ENCODE data around the gene MAP3K1. TPM values are rescaled to one million over a fixed set of nuclear protein-coding genes. Genes with fewer than 3 reads are reported as not detected.
A peak's percentile ranks its signal among the peaks of the same experiment; 100 is the strongest.

Gene MAP3K1
- total RNA-seq, 1 donor from 2014 or later, result 10.4 TPM

GRCh38 chr5:56827924-56828323 is 12.6 kb downstream of the MAP3K1 start:
- no peak overlapping the region for H3K4me2 ChIP-seq (ENCODE audit: low read length)
- no peaks in the 10 kb centered on the region for H3K4me1 ChIP-seq (ENCODE audit: insufficient read depth, low read length)
- H3K27ac Mint-ChIP-seq (ENCODE audit: unreplicated experiment), result no peak overlapping the region
- no peak overlapping the region for H3K9ac ChIP-seq (ENCODE audit: low read length)
- H3K36me3 Mint-ChIP-seq (ENCODE audit: low read depth, unreplicated experiment), result no peaks in the 10 kb centered on the region
- no peak overlapping the region for H3K4me3 Mint-ChIP-seq (ENCODE audit: unreplicated experiment)
- H3K27ac ChIP-seq (ENCODE audit: low read depth, low read length), result no peak overlapping the region
- H4K20me1 ChIP-seq (ENCODE audit: insufficient read depth, low read length), result peaks cover 52% of the 10 kb centered on the region
- no peak overlapping the region for H2AFZ ChIP-seq (ENCODE audit: low read depth, low read length)
- H3K4me3 ChIP-seq (ENCODE audit: insufficient read depth, low read depth, low read length), result no peak overlapping the region
- TF ChIP-seq CTCF (IDR thresholded peaks at IDR 0.05; ENCODE audit: insufficient read depth, low read depth, low read length), result no peak
- TF ChIP-seq EZH2 (IDR thresholded peaks at IDR 0.05; ENCODE audit: insufficient read depth, low read length), result no peak
- H3K9me3 ChIP-seq (ENCODE audit: insufficient read depth, low read depth, low read length), result no peaks in the 10 kb centered on the region
- FAIRE-seq (no peak), DNase-seq (ENCODE audit: low read depth) (no peak)
- no peaks in the 10 kb centered on the region for H3K9me3 Mint-ChIP-seq (ENCODE audit: unreplicated experiment)
- H3K4me1 Mint-ChIP-seq (ENCODE audit: low read depth, unreplicated experiment), result peaks cover 21% of the 10 kb centered on the region
- no peaks in the 10 kb centered on the region for H3K36me3 ChIP-seq (ENCODE audit: insufficient read depth, low read length)
- no peaks in the 10 kb centered on the region for H3K27me3 ChIP-seq (ENCODE audit: insufficient read depth, low read length)
- H3K27me3 Mint-ChIP-seq (ENCODE audit: low read depth, unreplicated experiment), result no peaks in the 10 kb centered on the region
- H3K79me2 ChIP-seq (ENCODE audit: insufficient read depth, low read length), result peaks cover 52% of the 10 kb centered on the region

- FAIRE-seq, result no peak
- Histone ChIP-seq H3K27ac (ENCODE audit: low read depth, low read length) (no peak overlapping the region), H3K4me3 (ENCODE audit: insufficient read depth, low read depth, low read length) (no peak overlapping the region), H3K9ac (ENCODE audit: low read length) (no peak overlapping the region), H3K9me3 (ENCODE audit: insufficient read depth, low read depth, low read length) (no peaks in the 10 kb centered on the region), H3K27me3 (ENCODE audit: insufficient read depth, low read length) (no peaks in the 10 kb centered on the region), H3K36me3 (ENCODE audit: insufficient read depth, low read length) (no peaks in the 10 kb centered on the region), H4K20me1 (ENCODE audit: insufficient read depth, low read length) (peaks cover 52% of the 10 kb centered on the region), H3K4me2 (ENCODE audit: low read length) (peak overlapping the region; percentile 9), H2AFZ (ENCODE audit: low read depth, low read length) (no peak overlapping the region), H3K4me1 (ENCODE audit: insufficient read depth, low read length) (no peaks in the 10 kb centered on the region), H3K79me2 (ENCODE audit: insufficient read depth, low read length) (peaks cover 56% of the 10 kb centered on the region)
- DNase-seq (ENCODE audit: low read depth), result peak; percentile 26
- Mint-ChIP-seq H3K9me3 (ENCODE audit: unreplicated experiment) (no peaks in the 10 kb centered on the region), H3K4me1 (ENCODE audit: low read depth, unreplicated experiment) (peaks cover 25% of the 10 kb centered on the region), H3K36me3 (ENCODE audit: low read depth, unreplicated experiment) (no peaks in the 10 kb centered on the region), H3K4me3 (ENCODE audit: unreplicated experiment) (no peak overlapping the region), H3K27me3 (ENCODE audit: low read depth, unreplicated experiment) (no peaks in the 10 kb centered on the region), H3K27ac (ENCODE audit: unreplicated experiment) (no peak overlapping the region)
- TF ChIP-seq EZH2 (IDR thresholded peaks at IDR 0.05; ENCODE audit: insufficient read depth, low read length) (no peak), CTCF (IDR thresholded peaks at IDR 0.05; ENCODE audit: insufficient read depth, low read depth, low read length) (no peak)
Measured at GRCh38 chr5:56829137-56829908, 14.0 kb downstream of the MAP3K1 start.

GRCh38 chr5:56831773-56832172 is 16.4 kb downstream of the MAP3K1 start:
- Histone ChIP-seq H4K20me1 (ENCODE audit: insufficient read depth, low read length) (peaks cover 58% of the 10 kb centered on the region), H3K4me3 (ENCODE audit: insufficient read depth, low read depth, low read length) (no peak overlapping the region), H3K9ac (ENCODE audit: low read length) (no peak overlapping the region), H3K4me2 (ENCODE audit: low read length) (no peak overlapping the region), H3K9me3 (ENCODE audit: insufficient read depth, low read depth, low read length) (no peaks in the 10 kb centered on the region), H3K27me3 (ENCODE audit: insufficient read depth, low read length) (no peaks in the 10 kb centered on the region), H3K79me2 (ENCODE audit: insufficient read depth, low read length) (peaks cover 65% of the 10 kb centered on the region), H3K36me3 (ENCODE audit: insufficient read depth, low read length) (no peaks in the 10 kb centered on the region), H3K4me1 (ENCODE audit: insufficient read depth, low read length) (no peaks in the 10 kb centered on the region), H2AFZ (ENCODE audit: low read depth, low read length) (no peak overlapping the region), H3K27ac (ENCODE audit: low read depth, low read length) (no peak overlapping the region)
- Mint-ChIP-seq H3K36me3 (ENCODE audit: low read depth, unreplicated experiment) (no peaks in the 10 kb centered on the region), H3K4me1 (ENCODE audit: low read depth, unreplicated experiment) (peaks cover 30% of the 10 kb centered on the region), H3K27ac (ENCODE audit: unreplicated experiment) (peak overlapping the region; percentile 55), H3K27me3 (ENCODE audit: low read depth, unreplicated experiment) (no peaks in the 10 kb centered on the region), H3K4me3 (ENCODE audit: unreplicated experiment) (no peak overlapping the region), H3K9me3 (ENCODE audit: unreplicated experiment) (no peaks in the 10 kb centered on the region)
- FAIRE-seq (no peak), DNase-seq (ENCODE audit: low read depth) (no peak)
- TF ChIP-seq EZH2 (IDR thresholded peaks at IDR 0.05; ENCODE audit: insufficient read depth, low read length) (no peak), CTCF (IDR thresholded peaks at IDR 0.05; ENCODE audit: insufficient read depth, low read depth, low read length) (no peak)

Measured in astrocyte (in vitro differentiated cells and primary cell).